GM18502 (cell line): ENCODE results near the gene ELMOD3.
A peak's percentile ranks its signal among the peaks of the same experiment; 100 is the strongest.
"Not testable (repeated sequence)": the region's sequence is repeated elsewhere in the genome, so short reads cannot be mapped to it uniquely, and the experiment has no call there.

Experiments used
- ATAC-seq: cut with Tn5 transposase; IDR thresholded peaks from one replicate; pipeline ENCODE4 v1.9.1; 2021; ENCODE audit warnings: mild to moderate bottlenecking; ENCODE audit not compliant: unreplicated experiment, poor library complexity

Gene ELMOD3

DNA sequence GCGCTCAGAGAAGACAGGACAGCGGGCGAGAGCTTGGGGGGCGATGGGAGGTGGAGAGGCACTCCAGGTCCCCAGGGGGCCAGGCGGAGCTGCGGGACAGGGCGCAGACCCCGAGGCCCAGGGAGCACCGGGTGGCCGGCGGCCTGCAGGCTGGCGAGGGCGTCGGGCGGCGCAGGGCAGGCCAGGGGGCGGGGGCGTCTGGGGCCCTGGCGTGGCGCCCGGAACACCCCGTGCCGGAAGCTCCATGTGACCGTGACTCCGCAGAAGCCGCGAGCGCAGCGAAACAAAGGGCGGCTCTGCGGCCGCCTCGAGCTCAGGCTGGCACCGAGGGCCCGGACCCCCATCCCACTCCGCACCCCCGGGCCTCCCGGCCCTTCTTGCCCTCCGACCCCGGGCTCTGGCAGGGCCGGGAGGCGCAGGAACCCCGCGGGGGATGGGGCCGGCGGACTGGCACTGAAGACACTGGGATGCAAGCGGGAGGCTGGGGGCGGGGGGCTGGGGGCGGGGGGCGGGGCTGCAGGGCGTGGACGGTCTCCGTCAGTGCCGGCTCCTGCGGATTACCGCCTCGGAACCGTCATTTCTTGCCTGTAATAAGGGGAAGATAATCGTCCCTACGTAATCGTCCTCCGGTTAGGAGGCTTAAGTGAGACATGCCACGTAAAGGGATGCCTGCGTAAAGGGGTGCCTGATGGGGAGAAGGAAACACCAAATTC, 83.1 kb downstream of the ELMOD3 start:
- peak; percentile 85 for ATAC-seq

GRCh38 chr2:85438201-85439024, 83.8 kb downstream of the ELMOD3 start:
- ATAC-seq: no peak

- no peak for ATAC-seq
Observed at GRCh38 chr2:85439025-85439472, 84.5 kb downstream of the ELMOD3 start.

DNA sequence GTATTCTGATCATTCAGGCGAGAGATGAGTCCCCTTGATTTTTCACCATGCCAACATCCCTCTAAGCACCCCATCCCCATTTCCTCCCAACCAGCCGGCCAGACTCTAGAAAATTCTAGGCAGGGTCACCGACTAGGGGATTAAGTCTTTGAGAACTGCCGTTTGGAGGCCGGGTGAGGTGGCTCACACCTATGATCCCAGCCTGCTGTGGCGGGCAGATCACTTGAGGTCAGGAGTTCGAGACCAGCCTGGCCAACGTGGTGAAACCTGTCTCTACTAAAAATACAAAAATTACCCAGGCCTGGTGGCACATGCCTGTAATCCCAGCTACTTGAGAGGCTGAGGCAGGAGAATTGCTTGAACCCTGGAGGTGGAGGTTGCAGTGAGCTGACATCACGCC, 85.0 kb downstream of the ELMOD3 start:
- not testable (repeated sequence) for ATAC-seq

- ATAC-seq: no peak
Observed at GRCh38 chr2:85439986-85440385, 85.4 kb downstream of the ELMOD3 start.

- no peak for ATAC-seq
Observed at GRCh38 chr2:85440729-85441128, 86.2 kb downstream of the ELMOD3 start.
